HEK293 (cell line): ENCODE measurements around the gene AKAP1.

Experiments used
- GLI4 ChIP-seq: fragments of 450-650 bp; formaldehyde crosslinking; IDR thresholded peaks from 2 replicates; pipeline ENCODE4 v1.5.1; 2016; ENCODE audit warnings: missing biosample characterization, missing genetic modification characterization
- ZBTB17 ChIP-seq: fragments of 450-650 bp; formaldehyde crosslinking; IDR thresholded peaks from 2 replicates; pipeline ENCODE4 v1.5.1; 2016; ENCODE audit warnings: missing biosample characterization, missing genetic modification characterization
- ZNF558 ChIP-seq: fragments of 450-650 bp; formaldehyde crosslinking; IDR thresholded peaks from 2 replicates; pipeline ENCODE4 v1.5.1; 2016; ENCODE audit warnings: missing biosample characterization, missing genetic modification characterization
- TF ChIP-seq, protein P1 (sequence below): fragments of 450-650 bp; formaldehyde crosslinking; IDR thresholded peaks from 2 replicates; pipeline ENCODE4 v1.5.1; 2016; ENCODE audit warnings: missing biosample characterization, missing genetic modification characterization
- TF ChIP-seq, protein P2 (sequence below): fragments of 450-650 bp; IDR thresholded peaks from 2 replicates; pipeline ENCODE4 v1.5.1; 2018; ENCODE audit warnings: missing biosample characterization, mild to moderate bottlenecking, missing genetic modification characterization
- TF ChIP-seq, protein P3 (sequence below): fragments of 450-650 bp; formaldehyde crosslinking; IDR thresholded peaks from 2 replicates; pipeline ENCODE4 v1.5.1; 2016; ENCODE audit warnings: missing biosample characterization, missing genetic modification characterization
- TF ChIP-seq, protein P4 (sequence below): fragments of 450-650 bp; formaldehyde crosslinking; IDR thresholded peaks from 2 replicates; pipeline ENCODE4 v1.5.1; 2016; ENCODE audit warnings: missing biosample characterization, missing genetic modification characterization
- TF ChIP-seq, protein P5 (sequence below): fragments of 450-650 bp; formaldehyde crosslinking; IDR thresholded peaks from 2 replicates; pipeline ENCODE4 v1.5.1; 2016; ENCODE audit warnings: missing biosample characterization, missing genetic modification characterization, low read depth
- TF ChIP-seq, protein P6 (sequence below): fragments of 450-650 bp; formaldehyde crosslinking; IDR thresholded peaks from 2 replicates; pipeline ENCODE4 v1.5.1; 2016; ENCODE audit warnings: missing biosample characterization, missing genetic modification characterization

DNA sequence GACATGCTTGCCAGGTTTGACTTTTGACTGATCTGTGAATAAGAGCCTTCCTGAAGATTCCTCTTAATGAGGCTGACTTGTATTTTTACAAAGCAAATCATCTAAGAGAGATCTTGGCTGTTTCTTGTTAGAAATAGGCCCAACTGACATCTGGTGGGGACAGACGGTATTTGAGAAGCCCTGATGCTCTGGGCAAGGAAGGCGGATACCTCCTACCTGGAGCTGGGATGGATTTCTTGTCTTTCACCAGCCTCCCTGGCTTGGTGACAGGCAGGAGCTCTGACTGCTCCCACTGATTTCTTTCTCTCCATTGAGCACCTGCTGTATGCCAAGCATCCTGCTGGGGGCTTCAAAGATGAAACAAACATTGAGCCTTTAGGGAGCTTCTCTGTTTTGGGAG lies 40.4 kb downstream of the AKAP1 start:
- TF ChIP-seq, protein P1, sequence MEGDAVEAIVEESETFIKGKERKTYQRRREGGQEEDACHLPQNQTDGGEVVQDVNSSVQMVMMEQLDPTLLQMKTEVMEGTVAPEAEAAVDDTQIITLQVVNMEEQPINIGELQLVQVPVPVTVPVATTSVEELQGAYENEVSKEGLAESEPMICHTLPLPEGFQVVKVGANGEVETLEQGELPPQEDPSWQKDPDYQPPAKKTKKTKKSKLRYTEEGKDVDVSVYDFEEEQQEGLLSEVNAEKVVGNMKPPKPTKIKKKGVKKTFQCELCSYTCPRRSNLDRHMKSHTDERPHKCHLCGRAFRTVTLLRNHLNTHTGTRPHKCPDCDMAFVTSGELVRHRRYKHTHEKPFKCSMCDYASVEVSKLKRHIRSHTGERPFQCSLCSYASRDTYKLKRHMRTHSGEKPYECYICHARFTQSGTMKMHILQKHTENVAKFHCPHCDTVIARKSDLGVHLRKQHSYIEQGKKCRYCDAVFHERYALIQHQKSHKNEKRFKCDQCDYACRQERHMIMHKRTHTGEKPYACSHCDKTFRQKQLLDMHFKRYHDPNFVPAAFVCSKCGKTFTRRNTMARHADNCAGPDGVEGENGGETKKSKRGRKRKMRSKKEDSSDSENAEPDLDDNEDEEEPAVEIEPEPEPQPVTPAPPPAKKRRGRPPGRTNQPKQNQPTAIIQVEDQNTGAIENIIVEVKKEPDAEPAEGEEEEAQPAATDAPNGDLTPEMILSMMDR (tag by site-specific recombination), result no peak
- TF ChIP-seq, protein P2, sequence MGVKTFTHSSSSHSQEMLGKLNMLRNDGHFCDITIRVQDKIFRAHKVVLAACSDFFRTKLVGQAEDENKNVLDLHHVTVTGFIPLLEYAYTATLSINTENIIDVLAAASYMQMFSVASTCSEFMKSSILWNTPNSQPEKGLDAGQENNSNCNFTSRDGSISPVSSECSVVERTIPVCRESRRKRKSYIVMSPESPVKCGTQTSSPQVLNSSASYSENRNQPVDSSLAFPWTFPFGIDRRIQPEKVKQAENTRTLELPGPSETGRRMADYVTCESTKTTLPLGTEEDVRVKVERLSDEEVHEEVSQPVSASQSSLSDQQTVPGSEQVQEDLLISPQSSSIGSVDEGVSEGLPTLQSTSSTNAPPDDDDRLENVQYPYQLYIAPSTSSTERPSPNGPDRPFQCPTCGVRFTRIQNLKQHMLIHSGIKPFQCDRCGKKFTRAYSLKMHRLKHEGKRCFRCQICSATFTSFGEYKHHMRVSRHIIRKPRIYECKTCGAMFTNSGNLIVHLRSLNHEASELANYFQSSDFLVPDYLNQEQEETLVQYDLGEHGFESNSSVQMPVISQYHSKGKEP, result no peak
- TF ChIP-seq, protein P3, sequence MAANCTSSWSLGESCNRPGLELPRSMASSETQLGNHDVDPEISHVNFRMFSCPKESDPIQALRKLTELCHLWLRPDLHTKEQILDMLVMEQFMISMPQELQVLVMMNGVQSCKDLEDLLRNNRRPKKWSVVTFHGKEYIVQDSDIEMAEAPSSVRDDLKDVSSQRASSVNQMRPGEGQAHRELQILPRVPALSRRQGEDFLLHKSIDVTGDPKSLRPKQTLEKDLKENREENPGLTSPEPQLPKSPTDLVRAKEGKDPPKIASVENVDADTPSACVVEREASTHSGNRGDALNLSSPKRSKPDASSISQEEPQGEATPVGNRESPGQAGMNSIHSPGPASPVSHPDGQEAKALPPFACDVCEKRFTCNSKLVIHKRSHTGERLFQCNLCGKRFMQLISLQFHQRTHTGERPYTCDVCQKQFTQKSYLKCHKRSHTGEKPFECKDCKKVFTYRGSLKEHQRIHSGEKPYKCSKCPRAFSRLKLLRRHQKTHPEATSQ, result no peak
- no peak for TF ChIP-seq ZBTB17 (tag by site-specific recombination)
- no peak for TF ChIP-seq ZNF558 (tag by site-specific recombination)
- TF ChIP-seq, protein P4, sequence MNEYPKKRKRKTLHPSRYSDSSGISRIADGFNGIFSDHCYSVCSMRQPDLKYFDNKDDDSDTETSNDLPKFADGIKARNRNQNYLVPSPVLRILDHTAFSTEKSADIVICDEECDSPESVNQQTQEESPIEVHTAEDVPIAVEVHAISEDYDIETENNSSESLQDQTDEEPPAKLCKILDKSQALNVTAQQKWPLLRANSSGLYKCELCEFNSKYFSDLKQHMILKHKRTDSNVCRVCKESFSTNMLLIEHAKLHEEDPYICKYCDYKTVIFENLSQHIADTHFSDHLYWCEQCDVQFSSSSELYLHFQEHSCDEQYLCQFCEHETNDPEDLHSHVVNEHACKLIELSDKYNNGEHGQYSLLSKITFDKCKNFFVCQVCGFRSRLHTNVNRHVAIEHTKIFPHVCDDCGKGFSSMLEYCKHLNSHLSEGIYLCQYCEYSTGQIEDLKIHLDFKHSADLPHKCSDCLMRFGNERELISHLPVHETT (tag by site-specific recombination), result no peak
- TF ChIP-seq, protein P5, sequence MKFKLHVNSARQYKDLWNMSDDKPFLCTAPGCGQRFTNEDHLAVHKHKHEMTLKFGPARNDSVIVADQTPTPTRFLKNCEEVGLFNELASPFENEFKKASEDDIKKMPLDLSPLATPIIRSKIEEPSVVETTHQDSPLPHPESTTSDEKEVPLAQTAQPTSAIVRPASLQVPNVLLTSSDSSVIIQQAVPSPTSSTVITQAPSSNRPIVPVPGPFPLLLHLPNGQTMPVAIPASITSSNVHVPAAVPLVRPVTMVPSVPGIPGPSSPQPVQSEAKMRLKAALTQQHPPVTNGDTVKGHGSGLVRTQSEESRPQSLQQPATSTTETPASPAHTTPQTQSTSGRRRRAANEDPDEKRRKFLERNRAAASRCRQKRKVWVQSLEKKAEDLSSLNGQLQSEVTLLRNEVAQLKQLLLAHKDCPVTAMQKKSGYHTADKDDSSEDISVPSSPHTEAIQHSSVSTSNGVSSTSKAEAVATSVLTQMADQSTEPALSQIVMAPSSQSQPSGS (tag by site-specific recombination), result no peak
- TF ChIP-seq, protein P6, sequence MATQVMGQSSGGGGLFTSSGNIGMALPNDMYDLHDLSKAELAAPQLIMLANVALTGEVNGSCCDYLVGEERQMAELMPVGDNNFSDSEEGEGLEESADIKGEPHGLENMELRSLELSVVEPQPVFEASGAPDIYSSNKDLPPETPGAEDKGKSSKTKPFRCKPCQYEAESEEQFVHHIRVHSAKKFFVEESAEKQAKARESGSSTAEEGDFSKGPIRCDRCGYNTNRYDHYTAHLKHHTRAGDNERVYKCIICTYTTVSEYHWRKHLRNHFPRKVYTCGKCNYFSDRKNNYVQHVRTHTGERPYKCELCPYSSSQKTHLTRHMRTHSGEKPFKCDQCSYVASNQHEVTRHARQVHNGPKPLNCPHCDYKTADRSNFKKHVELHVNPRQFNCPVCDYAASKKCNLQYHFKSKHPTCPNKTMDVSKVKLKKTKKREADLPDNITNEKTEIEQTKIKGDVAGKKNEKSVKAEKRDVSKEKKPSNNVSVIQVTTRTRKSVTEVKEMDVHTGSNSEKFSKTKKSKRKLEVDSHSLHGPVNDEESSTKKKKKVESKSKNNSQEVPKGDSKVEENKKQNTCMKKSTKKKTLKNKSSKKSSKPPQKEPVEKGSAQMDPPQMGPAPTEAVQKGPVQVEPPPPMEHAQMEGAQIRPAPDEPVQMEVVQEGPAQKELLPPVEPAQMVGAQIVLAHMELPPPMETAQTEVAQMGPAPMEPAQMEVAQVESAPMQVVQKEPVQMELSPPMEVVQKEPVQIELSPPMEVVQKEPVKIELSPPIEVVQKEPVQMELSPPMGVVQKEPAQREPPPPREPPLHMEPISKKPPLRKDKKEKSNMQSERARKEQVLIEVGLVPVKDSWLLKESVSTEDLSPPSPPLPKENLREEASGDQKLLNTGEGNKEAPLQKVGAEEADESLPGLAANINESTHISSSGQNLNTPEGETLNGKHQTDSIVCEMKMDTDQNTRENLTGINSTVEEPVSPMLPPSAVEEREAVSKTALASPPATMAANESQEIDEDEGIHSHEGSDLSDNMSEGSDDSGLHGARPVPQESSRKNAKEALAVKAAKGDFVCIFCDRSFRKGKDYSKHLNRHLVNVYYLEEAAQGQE, result no peak
- no peak for TF ChIP-seq GLI4
